Gastrocnemius medialis (tissue), 4 donors: ENCODE measurements around the gene PEDS1.

Source experiments
- POLR2A ChIP-seq, 2 donors: fragments of 450-650 bp; IDR thresholded peaks; one replicate each; pipeline ENCODE4 v1.6.1; 2017; ENCODE audit warnings: antibody characterized with exemption in 2 of 2, mild to moderate bottlenecking in 2 of 2, moderate library complexity in 2 of 2
- TF ChIP-seq, protein P1 (sequence below), 5 experiments: fragments of 450-650 bp in 3 of 5; fragments of 200-600 bp in 2 of 5; sonication (generic) in 2 of 5; IDR thresholded peaks in 4 of 5; conservative IDR thresholded peaks in 1 of 5; 1 replicate in 4 of 5; 2 replicates in 1 of 5; pipeline ENCODE4 v1.5.1; 2016 to 2019; ENCODE audit warnings: antibody characterized with exemption in 5 of 5, mild to moderate bottlenecking in 3 of 5, moderate library complexity in 3 of 5

DNA sequence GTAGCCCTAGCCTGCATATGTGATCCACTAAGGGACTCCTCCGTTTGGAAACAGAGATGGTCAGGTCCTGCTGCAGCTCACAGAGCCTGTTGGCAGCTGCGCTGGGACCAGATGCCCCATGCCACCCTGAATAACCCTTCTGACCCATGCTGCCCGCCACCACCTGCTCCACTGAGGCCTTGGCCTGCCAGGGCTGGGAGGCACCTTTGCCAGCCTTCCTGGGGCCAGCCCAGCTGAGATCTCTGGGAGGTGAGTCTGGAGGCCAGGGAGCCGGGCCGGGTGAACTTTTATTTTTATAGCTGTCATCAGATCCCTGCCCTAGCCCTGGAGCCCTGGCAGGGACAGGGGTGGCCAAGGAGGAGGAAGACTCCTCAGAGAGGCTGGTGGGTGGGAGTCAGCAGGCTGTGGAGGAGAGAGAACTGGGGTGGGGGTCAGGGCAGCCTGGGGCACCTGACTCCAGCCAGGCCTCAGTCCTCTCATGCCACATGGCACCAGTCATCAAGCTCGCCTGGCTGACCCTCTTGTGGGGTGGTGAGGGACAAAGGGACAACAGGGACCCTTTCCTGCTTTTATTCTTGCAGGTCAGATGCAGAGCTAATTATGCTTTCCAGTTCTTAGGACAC is 47.1 kb upstream of the PEDS1 start:
- TF ChIP-seq, protein P1, sequence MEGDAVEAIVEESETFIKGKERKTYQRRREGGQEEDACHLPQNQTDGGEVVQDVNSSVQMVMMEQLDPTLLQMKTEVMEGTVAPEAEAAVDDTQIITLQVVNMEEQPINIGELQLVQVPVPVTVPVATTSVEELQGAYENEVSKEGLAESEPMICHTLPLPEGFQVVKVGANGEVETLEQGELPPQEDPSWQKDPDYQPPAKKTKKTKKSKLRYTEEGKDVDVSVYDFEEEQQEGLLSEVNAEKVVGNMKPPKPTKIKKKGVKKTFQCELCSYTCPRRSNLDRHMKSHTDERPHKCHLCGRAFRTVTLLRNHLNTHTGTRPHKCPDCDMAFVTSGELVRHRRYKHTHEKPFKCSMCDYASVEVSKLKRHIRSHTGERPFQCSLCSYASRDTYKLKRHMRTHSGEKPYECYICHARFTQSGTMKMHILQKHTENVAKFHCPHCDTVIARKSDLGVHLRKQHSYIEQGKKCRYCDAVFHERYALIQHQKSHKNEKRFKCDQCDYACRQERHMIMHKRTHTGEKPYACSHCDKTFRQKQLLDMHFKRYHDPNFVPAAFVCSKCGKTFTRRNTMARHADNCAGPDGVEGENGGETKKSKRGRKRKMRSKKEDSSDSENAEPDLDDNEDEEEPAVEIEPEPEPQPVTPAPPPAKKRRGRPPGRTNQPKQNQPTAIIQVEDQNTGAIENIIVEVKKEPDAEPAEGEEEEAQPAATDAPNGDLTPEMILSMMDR (IDR thresholded peaks at IDR 0.05 in 4 of 5, conservative IDR thresholded peaks at IDR 0.05 in 1 of 5), result no peak
- no peak for TF ChIP-seq POLR2A (IDR thresholded peaks at IDR 0.05)
